IPS DF 19.7 (cell line): Measurements from ENCODE around the gene GJA3.
"Not testable (repeated sequence)": the region's sequence is repeated elsewhere in the genome, so short reads cannot be mapped to it uniquely, and the experiment has no call there.

ENCODE experiments used
- DNase-seq: peaks from one replicate; pipeline ENCODE4 v3.0.0-alpha.2; 2013; ENCODE audit warnings: low read depth, low spot score

The GJA3 gene

DNA sequence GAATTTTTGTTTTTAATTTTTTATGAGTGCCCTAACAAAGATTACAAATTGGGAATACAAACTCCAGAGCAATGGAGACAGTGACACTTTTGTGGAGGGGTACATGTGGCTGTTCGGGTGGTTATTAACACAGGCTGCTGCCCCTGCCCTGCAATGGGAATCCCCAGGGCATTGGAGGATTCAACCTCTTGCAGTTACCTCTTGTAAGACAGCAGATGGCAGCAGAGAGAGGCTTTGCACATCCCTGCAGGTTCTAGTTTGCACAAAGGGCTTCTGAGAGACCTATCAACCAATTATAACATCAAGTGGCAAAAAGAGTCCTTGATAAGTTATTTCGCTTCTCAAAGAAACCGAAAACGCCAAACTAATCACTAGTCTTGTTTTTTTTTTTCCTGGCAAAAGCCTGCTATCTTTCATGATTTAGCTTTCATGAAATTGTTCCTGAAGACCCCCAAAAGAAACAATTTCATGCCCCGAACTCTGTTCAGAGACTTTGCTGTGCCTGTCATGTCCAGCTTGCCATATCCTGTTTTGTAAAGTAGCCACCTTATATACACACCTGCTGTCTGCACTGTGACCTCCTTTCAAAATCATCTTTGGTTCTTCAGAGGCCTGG, 21.5 kb upstream of the GJA3 start:
- no peak for DNase-seq

DNA sequence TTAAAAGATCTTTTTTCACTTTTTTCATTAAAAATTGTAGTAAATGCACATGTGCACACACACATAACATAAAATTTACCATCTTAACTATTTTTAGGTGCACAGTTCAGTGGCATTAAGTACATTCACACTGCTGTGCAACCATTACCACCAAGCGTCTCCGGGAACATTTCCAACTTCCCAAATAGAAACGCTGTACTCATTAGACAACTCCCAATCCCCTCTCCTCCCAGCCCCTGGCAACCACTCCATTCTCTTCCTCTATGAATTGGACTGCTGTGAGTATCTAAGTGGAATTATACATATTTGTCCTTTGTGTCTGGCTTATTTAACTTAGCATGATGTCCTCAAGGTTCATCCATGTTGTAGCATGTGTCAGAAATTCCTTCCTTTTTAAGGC, 20.3 kb upstream of the GJA3 start:
- DNase-seq, result no peak

DNA sequence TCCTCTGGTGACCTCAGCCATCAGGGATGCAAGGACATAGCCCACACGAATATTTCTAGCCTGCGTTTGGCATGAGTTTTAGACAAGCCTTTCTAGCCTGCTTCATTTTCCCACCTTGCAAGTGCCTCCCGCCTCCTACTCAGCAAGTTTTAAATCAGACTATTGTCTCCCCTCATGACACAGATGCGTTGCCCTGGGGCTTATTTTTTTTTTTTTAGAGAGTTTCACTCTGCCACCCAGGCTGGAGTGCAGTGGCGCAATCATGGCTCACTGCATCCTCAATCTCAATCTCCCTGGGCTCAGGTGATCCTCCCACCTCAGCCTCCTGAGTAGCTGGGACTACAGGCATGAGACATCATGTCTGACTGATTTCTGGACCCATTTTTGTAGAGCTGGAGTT, 17.3 kb upstream of the GJA3 start:
- DNase-seq, result no peak

DNA sequence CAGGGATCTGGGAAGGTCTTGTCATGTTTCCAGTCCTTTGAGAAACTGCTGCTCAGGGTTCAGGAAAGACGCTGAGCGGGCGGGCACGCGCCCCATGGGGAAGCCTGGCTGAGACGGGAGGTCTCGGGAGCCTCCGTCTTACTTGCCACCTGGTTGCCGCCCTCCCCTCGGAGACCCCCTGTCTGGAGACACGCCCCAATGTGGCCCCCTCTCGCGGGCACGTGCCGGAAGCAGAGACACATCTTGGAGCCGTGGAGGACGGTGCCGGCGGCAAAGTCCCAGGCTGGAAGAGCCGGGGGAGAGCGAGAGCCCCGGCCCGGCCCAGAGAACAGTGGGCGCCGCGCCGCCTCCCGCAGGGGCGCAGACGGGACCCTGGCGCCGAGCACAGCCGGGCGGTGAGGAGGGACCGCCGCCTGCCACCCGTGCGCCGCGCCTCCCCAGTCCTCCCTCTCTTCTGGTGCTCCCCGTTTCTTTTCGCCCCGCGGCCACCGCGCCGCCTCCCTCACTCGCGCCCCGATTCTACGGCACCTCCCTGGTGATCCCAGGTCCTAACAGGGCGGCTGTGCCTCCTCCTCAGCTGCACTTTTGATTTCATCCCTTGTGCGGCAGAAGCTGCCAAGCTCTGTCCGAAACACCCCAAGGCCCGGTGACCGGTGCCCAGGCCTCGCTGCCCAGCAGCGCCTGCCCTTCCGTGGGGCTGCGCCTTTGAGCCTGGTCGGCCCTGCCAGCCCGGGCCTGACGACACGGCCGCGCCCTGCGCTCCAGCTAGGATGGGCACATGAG, 16.4 kb upstream of the GJA3 start:
- no peak for DNase-seq

- no peak for DNase-seq
Measured at GRCh38 chr13:20175907-20176652, 15.2 kb upstream of the GJA3 start.

- DNase-seq, result no peak
Measured at GRCh38 chr13:20175406-20175794, 14.5 kb upstream of the GJA3 start.

- DNase-seq, result no peak
Measured at GRCh38 chr13:20174656-20175405, 14.0 kb upstream of the GJA3 start.

- no peak for DNase-seq
Measured at GRCh38 chr13:20173116-20173746, 12.4 kb upstream of the GJA3 start.

DNA sequence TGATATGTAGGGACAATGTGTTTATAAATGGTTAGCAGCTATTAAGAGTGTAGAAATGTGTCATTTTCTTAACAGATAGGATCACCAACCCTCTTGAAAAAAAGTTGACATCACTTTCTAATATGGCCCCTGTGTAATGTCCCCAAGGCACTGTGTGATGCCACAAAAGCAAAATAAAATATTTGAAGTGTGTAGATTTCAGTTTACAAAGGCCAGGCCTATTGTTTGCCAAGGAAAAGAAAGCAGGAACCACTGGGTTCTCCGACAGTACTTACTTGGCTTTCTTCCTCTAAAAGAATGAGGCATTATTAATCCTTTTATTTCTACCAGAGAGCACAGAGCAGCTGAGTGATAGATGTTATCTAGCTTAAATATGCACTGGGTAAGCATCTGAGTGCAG, 10.5 kb upstream of the GJA3 start:
- DNase-seq, result no peak

DNA sequence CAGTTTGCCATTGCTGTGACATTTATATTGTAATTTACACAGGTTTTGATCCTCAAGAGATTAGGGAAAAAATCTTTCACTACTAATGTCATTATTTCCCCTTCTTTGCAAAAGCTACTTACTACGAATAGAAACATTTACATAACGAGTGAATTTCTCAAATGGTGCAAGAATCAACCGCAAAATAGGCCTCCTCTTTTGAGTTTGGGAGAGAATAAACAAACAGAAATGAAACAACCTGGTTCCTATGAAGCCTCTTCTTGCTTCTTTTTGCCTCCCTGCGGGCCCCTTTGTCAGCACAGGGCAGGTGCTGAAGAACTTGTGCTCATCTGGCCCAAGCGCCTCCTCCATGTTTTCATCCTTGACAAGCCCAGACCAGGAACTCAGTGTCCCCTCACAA, 10.1 kb upstream of the GJA3 start:
- DNase-seq, result no peak

GRCh38 chr13:20168396-20168795, 7.5 kb upstream of the GJA3 start:
- DNase-seq, result no peak

- DNase-seq, result no peak
Measured at GRCh38 chr13:20165417-20166257, 4.8 kb upstream of the GJA3 start.

DNA sequence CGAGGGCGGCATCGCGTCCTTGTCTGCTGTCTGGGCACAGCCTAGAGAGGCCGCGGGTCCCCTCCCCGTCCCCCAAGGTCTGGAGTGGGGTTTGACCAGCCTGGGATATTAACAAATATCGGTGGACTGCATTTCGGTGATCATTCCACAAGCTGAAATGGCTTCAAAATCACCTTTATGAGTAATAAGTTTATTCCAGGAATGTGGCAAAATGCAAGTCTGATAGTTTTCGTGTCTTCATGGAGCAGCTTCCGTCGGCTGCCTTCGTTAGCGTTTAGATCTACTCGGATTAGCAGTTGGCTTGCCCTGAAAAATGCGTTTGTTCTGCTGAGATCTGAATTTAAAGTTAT, 1.1 kb upstream of the GJA3 start:
- no peak for DNase-seq

GRCh38 chr13:20161275-20161950, 561 bp upstream of the GJA3 start:
- DNase-seq, result no peak

DNA sequence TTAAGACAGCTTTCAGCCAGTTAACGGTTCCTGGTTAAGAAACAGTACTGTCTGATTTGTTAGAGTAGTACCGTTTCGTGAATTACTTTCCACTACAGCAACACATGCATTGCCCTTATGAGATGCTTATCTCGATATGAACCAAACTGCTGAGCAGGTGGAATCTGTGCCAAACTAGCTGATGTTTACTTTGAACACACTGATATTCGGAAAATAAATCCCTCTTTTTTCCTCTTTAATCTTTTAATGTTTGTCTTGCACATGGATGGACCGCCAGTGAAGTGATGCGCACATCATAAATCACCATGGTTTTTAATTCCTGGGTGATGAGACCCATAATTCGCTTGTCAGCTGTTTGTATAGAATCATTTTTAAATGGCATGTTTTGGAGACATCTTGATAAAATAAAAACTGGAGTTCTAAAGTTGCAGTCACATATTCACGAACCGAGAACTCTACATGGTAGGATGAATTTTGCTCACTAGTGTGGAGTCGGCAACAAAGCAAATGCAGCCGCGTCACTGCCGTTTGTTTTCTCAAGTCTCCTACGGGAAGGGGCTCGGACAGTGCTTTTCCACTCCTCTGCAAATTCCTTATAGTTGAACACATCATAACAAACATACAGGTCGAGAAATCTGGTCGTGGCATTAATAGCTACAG, 1.1 kb downstream of the GJA3 start:
- DNase-seq, result no peak

DNA sequence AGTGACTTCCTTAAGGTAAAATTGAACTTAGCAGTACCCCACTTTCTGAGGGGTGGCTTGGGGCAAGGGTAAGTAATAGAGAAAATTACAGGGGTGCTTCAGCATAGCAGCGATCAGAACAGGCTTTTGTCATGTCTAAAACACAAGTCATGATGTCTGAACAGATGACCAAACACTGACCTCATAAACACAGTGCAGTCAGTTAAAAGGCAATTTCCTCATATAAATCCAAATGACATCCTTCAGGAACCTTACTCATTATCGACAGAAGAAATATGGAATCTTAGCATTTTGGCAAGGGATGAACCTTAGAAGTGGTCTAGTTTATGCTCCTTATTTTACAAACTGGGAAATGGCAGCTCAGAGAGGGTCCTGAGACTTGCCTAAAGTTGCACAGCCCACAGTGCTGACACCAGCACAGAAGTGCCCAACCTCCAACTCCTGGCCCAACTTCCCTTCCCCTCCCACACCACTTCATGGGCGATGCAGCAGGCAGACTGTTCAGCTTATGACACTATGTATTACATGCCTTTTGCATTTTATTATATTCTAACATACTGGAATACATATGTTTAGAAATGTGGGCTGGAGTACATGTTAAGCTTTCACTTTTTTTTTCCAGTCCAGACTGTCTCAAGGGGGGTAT, 3.6 kb downstream of the GJA3 start:
- DNase-seq, result no peak

DNA sequence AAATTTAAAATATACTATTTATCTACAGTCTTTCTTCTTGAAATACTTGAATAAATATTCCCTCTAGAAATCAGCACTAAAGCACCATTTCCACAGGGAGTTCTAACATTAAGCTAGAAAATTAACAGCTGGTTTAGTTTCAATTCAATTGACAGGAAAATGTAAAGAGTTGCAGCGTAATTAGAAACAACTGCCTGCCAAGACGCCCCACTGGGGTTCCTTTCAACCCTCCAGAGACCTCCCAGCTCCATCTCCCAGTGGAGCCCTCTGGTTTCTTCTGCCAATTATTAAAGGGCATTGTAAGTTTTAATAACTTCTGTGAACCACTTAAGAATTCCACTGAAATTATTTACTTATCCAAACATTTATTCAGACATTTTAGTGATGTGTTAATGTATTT, 4.2 kb downstream of the GJA3 start:
- no peak for DNase-seq

DNA sequence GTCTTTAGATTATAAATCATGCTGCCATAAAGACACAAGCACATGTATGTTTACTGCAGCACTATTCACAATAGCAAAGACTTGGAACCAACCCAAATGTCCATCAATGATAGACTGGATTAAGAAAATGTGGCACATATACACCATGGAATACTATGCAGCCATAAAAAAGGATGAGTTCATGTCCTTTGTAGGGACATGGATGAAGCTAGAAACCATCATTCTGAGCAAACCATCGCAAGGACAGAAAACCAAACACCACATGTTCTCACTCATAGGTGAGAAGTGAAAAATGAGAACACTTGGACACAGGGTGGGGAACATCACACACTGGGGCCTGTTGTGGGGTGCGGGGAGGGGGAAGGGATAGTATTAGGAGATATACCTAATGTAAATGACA, 7.6 kb downstream of the GJA3 start:
- not testable (repeated sequence) for DNase-seq

DNA sequence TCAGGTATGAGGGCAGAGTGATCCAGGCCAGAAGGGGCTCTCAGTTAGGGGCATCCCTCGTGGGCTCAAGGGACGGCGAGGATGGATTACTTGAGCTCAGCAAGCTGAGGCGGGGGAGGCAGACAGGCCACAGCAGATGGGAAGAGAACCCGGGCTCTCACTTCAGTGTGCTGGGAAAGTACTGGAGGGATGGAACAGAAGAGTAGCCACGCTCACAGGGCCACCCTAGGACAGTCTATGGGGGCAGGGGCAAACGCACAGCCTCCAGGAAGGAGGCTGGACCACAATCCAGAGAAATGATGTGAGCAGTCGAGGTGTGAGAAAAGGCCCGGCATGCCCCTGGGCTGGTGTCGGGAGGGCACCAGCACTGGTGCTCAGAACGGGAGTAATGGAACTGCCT, 9.2 kb downstream of the GJA3 start:
- DNase-seq, result no peak
